CD4-positive, alpha-beta T cell treated with Interleukin-15 for 1 hour (primary cell): ENCODE data around the gene PLXNA1.

Source experiments
- DNase-seq: peaks from one replicate; pipeline ENCODE4 v3.0.0-alpha.2; 2020

The PLXNA1 gene

GRCh38 chr3:126989316-126990023 is 6.6 kb downstream of the PLXNA1 start:
- DNase-seq: no peak

DNA sequence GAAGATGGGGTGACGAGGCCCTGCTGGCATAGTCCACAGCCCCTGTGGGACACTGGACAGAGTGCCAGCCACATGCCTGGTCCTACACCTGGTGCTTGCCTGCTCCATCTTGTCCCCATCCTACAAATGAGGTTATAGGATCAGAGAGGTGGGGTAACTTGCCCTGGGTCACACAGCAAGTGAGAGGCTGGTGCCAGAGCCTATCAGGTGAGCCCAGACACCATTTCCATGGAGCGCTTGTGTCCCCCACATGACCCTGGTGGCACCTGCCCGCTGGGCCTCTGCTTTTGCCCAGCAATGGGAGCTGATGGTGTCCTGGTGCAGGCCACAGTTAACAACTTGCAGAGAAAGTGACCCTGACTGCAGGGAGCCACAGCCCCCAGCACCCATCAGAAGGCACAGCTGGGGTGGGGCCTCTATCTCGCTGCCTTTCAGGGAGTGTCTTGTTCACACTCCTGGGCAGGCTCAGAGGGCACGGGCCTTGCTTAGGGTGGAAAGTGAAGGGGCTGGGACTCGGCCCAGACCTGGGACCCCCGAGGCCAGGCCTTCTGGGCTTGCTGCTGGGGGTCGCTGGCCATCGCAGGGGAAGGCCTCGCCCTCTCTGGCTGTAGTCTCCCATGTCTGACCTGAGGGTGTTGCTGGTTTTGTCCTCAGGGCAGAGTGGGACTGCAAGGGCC is 7.2 kb downstream of the PLXNA1 start:
- no peak for DNase-seq

GRCh38 chr3:126990890-126991289 is 8.0 kb downstream of the PLXNA1 start:
- no peak for DNase-seq

DNA sequence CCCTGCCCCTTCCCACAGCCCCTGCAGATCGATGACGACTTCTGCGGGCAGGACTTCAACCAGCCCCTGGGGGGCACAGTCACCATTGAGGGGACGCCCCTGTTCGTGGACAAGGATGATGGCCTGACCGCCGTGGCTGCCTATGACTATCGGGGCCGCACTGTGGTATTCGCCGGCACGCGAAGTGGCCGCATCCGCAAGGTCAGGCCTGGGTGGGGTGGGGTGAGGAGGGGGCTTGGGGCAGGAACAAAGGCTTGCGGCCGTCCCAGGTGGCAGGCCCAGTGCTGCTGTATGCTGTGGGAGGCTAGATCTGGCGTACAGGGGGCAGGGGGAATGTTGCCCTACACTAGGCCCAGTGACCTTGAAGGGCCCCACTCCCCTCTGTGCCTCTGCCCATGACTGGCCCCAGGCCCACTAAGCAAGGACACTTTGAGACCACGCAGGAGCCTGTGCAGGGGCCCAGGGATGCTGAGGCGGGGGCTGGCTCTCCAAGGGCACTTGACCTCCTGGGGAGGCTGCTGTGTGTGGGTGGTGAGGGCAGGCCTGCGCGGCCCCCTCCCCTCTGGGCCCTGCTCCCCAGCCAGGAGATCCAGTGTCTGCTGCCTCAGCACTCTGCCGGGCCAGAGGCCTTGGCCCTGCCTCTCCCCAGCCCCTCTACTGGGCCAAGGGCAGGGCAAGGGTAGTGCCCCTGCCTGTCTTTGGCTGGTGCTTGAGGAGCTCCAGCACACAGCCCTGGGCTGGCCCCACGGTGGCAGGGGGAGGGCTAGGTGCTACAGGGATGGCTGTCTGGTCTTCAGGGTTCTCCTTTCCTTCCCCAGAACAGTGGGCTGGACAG is 8.7 kb downstream of the PLXNA1 start:
- no peak for DNase-seq

GRCh38 chr3:126992216-126992615 is 9.3 kb downstream of the PLXNA1 start:
- no peak for DNase-seq

GRCh38 chr3:126992776-126993175 is 9.9 kb downstream of the PLXNA1 start:
- DNase-seq: no peak

DNA sequence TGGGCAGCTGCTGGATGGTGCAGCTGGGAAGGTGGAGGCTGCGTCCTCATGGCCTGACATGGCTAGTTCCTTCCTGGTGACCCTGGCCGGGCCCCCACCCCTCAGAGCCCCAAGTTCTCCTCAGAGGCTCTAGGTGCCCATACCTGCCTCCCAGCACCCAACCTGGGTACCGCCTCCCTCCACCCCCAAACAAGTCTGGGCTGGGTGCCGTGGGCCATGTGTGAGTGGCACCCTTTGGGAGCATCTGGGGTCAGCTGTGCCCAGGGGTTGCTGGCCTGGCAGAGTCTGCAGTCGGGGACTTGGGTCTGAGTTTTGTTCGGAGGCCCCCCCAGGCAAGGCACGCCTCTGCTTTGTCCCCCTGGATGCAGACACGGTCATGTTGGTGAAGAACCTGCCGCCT is 10.5 kb downstream of the PLXNA1 start:
- DNase-seq: no peak

DNA sequence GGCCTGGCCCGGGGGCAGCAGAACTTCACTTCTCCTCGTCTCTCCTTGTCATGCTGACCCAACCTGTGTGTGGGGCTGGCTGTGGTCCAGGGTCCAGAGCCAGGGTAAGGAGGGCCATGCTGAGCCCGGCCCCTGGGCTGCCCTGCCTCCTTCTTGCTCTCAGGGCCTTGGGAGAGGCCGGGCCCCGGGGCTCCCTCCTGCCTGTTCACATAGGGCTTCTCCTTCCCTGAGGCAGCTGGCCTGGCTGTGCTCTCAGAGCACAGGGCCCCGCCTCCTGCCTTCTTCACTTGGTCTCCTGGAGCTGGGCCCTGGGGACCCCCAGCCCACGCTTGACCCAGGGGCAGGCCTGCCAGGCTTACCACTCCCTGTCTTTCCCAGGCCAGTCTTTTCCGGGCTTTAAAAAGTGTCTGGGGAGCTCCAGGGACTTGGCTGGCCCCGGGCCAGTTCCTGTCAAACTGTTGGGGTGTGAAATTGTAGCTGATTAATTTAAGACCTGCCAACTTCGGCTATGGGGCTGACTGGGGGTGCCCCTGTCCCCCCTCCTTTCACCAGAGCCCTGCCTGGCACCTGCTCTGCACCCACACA is 11.8 kb downstream of the PLXNA1 start:
- no peak for DNase-seq

GRCh38 chr3:126995254-126995780 is 12.4 kb downstream of the PLXNA1 start:
- no peak for DNase-seq

- DNase-seq: no peak
These were observed 13.1 kb downstream of the PLXNA1 start for GRCh38 chr3:126995926-126996512.

GRCh38 chr3:126996905-126997304 is 14.0 kb downstream of the PLXNA1 start:
- no peak for DNase-seq

- no peak for DNase-seq
These were observed 14.6 kb downstream of the PLXNA1 start for GRCh38 chr3:126997455-126998038.

DNA sequence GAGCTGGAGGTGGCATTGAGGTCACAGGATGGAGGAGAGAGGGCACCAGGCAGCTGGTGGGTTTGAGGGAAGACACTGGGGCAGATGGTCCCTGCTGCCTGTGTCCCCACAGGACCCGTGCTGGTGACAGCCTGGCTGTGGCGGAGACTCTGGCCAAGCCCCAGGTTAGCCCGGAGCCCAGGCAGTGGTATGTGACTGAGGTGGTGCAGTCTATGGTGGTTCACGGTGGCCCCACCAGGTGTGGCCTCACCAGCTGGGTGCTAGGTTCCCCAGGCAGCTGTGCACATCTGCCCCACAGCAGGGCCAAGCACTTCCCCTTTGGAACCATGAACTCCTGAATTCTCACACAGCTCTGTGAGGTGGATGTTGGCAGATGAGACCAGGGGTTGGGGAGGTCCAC is 15.4 kb downstream of the PLXNA1 start:
- no peak for DNase-seq

DNA sequence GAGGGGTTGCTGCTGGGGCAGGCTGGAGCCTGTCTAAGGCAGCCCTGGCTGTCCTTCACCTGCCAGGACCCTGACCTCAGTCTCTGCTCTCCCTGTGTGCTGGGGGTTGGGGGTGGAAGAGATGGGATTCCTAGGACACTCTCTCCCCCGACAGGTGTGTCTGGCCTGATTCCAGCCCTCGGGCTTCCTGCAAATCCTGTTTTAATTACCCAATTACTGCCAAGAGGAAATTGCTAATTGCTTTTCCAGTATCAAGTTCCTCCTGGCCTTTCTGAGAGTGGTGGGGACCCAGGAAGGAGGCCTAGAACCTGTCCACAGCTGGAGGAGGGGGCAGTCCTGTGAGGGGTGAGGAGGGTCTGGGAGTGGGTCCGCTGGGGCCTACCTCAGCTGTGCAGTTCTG is 15.8 kb downstream of the PLXNA1 start:
- DNase-seq: no peak

DNA sequence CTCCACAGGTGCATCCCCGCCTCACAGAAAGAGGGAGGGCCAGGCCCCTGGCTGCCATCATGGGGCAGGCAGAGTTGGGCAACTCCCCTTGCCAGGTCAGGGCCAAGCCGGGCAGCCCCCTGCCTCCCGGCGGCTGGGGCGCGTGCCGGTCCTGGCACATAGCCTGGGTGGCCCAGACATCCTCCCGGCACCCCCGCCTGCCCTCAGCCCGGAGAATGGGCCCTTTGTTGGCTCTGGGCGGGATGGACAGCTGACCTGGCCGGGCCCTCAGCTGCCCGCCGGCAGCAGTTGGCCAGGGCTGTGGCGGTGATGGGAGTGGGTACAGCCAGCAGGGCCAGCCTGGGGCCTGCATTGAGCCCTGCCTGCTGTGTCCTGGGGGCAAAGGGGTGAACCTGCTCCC is 16.5 kb downstream of the PLXNA1 start:
- DNase-seq: no peak

DNA sequence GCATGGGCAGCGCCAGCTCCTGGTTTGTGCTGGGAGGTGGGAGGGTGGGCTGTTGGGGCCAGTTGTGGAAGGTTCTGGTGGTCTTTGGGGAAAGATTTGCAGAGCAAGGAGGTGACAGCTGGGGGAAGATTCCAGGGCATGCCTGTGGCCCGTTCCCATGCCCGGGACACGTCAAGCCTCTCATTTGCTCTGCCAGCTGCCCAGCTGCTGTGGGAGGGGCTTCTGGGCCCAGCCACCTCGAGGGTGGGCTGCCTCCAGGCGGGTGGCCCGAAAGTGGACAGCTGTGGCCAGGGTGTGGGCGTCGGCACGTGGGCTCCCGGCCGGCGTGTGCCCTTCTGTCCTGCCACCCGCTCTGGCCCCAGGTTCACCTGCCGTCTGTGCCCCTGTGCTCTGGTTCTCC is 17.2 kb downstream of the PLXNA1 start:
- DNase-seq: no peak

- DNase-seq: no peak
These were observed 17.8 kb downstream of the PLXNA1 start for GRCh38 chr3:127000761-127001160.

DNA sequence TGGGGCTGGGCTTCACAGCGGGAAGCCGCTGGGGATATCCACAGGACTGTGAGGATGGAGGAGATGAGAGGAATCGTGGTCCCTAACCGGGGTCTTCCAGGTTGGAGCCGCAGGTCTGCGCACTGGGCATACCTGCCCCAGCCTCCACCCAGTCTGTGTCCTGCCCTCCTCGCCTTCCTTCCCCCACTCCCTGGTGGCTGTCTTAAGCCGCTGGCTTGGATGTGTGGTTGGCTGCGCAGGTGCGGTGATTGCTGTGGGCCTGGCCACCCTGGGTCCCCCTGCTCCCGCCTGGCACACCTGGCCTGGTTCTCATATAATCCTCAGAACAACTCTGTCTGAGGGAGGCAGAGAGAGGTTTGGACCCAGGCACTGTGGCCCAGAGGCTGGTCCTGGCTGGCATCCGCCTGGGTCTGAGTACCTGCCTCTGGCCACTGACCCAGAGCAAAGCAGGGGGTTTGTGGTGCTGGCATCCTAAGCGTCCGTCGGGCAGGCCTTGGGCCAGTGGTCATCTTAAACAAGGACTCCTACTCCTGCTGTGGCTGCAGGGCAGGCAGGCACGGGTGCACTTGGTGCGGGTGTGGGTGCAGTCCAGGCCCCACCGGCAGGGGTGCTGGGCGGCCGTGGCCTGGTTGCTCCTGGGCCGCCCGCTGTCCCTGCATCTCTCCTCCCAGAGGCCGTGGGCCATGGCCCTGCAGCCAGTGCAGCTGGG is 18.7 kb downstream of the PLXNA1 start:
- DNase-seq: no peak

- DNase-seq: no peak
These were observed 19.6 kb downstream of the PLXNA1 start for GRCh38 chr3:127002195-127003174.

DNA sequence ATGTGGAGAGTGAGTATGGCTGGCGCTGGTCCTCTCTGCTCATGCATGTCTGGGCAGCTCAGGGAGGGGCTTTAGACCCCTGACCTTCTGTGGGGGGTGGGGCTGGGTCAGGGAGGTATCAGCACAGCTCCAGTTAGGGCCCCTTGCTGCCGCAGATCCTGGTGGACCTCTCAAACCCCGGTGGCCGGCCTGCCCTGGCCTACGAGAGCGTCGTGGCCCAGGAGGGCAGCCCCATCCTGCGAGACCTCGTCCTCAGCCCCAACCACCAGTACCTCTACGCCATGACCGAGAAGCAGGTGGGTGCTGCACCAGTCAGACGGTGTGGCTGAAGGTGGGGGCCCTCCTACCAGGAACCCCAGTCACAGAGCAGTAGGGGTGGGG is 20.2 kb downstream of the PLXNA1 start:
- DNase-seq: no peak
